Measurements from ENCODE around the gene MYO1B.

Gene MYO1B

GRCh38 chr2:191327484-191327883, 82.3 kb downstream of the MYO1B start:
- DNase-seq: no peak

- no peak for DNase-seq
These were observed 83.1 kb downstream of the MYO1B start for GRCh38 chr2:191328150-191328809.

- DNase-seq: no peak
These were observed 84.6 kb downstream of the MYO1B start for GRCh38 chr2:191329841-191330240.

- no peak for DNase-seq
These were observed 88.7 kb downstream of the MYO1B start for GRCh38 chr2:191333911-191334357.

GRCh38 chr2:191335875-191336464, 90.8 kb downstream of the MYO1B start:
- no peak for DNase-seq

- DNase-seq: no peak
These were observed 96.2 kb downstream of the MYO1B start for GRCh38 chr2:191341436-191341835.

GRCh38 chr2:191343796-191344338, 98.7 kb downstream of the MYO1B start:
- DNase-seq: no peak

GRCh38 chr2:191345788-191346187, 100.6 kb downstream of the MYO1B start:
- DNase-seq: no peak

- DNase-seq: no peak
These were observed 102.0 kb downstream of the MYO1B start for GRCh38 chr2:191347154-191347553.

GRCh38 chr2:191347881-191348280, 102.7 kb downstream of the MYO1B start:
- no peak for DNase-seq

GRCh38 chr2:191349990-191350389, 104.8 kb downstream of the MYO1B start:
- DNase-seq: no peak

GRCh38 chr2:191350826-191351225, 105.6 kb downstream of the MYO1B start:
- no peak for DNase-seq

- no peak for DNase-seq
These were observed 106.1 kb downstream of the MYO1B start for GRCh38 chr2:191351298-191351697.

GRCh38 chr2:191351921-191352320, 106.7 kb downstream of the MYO1B start:
- no peak for DNase-seq

GRCh38 chr2:191352536-191352935, 107.3 kb downstream of the MYO1B start:
- DNase-seq: no peak

GRCh38 chr2:191355170-191355758, 110.1 kb downstream of the MYO1B start:
- DNase-seq: no peak

GRCh38 chr2:191357678-191358077, 112.5 kb downstream of the MYO1B start:
- DNase-seq: no peak

GRCh38 chr2:191358325-191359025, 113.3 kb downstream of the MYO1B start:
- DNase-seq: no peak

GRCh38 chr2:191359133-191359532, 113.9 kb downstream of the MYO1B start:
- no peak for DNase-seq

- DNase-seq: no peak
These were observed 115.7 kb downstream of the MYO1B start for GRCh38 chr2:191360918-191361317.

GRCh38 chr2:191362841-191363240, 117.6 kb downstream of the MYO1B start:
- DNase-seq: no peak

GRCh38 chr2:191363267-191363666, 118.1 kb downstream of the MYO1B start:
- DNase-seq: no peak

- no peak for DNase-seq
These were observed 119.9 kb downstream of the MYO1B start for GRCh38 chr2:191365089-191365488.

- DNase-seq: no peak
These were observed 121.0 kb downstream of the MYO1B start for GRCh38 chr2:191366199-191366598.

Measured in CD4-positive, alpha-beta T cell treated with Interferon gamma for 1 hour (primary cell).